Measurements from ENCODE around the gene TMEM215.

DNA sequence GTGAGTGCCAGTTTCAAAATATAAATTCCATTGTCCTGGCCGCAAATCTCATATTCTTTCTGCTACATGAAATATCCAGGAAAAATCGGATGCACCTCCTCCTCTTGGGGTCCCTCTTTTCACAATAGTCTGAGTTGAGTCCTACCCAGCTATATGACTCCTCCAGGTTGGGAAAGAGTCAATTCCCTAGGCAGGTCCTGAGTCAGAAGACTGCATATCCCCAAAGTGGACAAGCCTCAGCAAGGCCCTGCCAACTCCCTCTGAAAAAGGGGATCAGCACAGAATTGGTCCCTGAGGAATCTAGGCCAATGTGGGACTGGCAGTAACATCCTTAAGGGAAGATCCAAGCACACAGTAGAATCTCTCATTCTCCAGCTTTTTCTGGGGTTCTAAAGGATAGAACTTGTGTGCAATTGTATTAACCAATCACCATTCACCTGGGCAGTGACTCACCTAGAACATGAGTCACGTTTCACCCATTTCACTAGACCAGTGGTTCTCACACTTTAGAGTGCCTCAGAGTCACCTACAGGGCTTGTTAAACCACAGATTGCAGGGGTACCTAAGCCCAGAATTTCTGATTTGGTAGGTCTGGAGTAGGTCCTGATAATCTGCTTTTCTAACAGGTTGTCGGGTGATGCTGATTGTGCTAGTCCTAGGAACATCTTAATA is 44.7 kb upstream of the TMEM215 start:
- TF ChIP-seq, protein P1, sequence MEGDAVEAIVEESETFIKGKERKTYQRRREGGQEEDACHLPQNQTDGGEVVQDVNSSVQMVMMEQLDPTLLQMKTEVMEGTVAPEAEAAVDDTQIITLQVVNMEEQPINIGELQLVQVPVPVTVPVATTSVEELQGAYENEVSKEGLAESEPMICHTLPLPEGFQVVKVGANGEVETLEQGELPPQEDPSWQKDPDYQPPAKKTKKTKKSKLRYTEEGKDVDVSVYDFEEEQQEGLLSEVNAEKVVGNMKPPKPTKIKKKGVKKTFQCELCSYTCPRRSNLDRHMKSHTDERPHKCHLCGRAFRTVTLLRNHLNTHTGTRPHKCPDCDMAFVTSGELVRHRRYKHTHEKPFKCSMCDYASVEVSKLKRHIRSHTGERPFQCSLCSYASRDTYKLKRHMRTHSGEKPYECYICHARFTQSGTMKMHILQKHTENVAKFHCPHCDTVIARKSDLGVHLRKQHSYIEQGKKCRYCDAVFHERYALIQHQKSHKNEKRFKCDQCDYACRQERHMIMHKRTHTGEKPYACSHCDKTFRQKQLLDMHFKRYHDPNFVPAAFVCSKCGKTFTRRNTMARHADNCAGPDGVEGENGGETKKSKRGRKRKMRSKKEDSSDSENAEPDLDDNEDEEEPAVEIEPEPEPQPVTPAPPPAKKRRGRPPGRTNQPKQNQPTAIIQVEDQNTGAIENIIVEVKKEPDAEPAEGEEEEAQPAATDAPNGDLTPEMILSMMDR (optimal IDR thresholded peaks at IDR 0.05 in 1 of 3, IDR thresholded peaks at IDR 0.05 in 1 of 3, conservative IDR thresholded peaks at IDR 0.05 in 1 of 3; ENCODE audit: extremely low read depth in 1 of 3, insufficient read depth in 2 of 3, low read length in 3 of 3): no peak
- no peak for TF ChIP-seq EZH2 (IDR thresholded peaks at IDR 0.05; ENCODE audit: low read length)
